ENCODE results near the gene RPS6KA1.

RPS6KA1 gene

DNA sequence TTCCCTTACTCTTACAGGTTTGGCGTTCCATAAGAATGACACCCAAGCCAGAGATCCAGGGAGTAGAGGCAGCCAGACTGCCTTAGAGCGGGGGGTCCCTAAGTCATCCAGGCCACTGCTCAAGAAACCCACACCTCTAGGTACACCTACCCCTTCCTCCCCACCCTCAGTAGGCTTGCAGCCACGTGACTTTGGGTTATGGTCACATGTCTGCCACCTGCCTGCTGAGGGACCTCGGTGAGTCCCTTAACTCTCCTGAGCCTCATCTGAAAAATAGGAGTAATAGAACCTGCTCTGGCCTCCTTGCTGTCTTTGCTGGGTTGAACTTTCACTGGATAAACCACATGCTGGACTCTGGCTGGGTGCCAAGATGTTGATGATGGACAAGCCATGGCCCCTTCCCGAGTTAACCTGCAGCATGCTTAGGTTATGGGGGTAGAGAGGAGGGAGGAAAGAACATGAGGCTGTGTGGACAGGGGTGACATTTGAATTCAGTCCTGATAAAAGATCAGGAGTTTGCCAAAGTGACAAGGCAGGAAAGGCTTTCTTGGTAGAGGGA is 4.5 kb downstream of the RPS6KA1 start:
- DNase-seq, result no peak

DNA sequence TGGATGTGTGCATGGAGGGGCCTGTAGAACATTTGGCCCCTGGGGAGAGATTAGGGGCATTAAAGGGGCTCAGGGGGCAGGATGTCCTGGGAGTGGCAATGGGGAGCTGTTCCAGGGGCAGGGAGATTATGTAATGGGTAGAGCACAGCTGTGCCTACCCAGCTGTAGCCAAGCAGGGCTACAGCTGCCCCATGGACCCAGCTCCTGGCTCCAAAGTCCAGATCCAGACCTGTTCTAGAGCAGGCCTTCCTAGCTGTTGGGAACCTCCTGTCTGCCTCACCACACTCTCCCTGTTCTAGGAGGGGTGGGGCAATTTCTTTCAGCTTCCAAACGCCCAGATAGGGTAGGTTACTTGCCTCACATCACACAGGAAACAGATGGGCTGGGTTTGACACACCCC is 5.6 kb downstream of the RPS6KA1 start:
- peak; percentile 71 for DNase-seq

DNA sequence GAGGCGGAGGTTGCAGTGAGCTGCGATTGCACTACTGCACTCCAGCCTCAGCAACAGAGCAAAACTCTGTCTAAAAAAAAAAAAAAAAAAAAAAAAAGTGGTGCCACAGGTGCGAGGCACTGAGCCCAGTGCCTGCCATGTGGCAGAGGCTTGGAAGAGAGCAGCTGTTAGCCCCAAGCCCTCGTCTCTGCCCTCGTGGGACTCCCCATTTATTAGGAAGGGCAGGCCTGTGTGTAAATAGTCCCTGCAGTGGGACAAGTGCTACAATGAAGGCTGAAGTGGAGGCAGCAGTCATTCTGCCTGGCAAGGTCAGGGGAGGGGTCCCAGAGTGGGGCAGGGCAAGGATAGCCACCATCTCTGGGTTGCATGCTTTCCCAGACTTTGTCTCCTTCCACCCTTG is 6.5 kb downstream of the RPS6KA1 start:
- no peak for DNase-seq

DNA sequence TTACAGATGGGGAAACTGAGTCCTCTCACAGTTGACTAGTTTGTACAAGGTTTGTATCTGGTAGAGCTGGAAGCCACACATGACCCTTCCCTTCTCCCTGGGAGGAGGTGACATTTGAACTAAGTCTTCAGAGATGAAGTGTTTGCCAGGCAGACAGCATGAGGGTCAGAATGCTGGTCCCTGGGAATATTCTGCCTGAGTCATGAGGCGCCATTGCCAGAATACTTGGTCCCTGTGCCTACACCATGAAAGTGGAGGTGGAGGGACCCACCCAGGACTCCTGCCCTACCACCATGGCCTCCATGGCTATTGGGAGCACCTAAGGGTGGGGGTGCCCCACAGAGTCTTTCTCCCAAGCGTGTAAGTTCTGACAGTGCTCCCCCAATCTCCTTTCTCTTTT is 7.0 kb downstream of the RPS6KA1 start:
- DNase-seq, result no peak

DNA sequence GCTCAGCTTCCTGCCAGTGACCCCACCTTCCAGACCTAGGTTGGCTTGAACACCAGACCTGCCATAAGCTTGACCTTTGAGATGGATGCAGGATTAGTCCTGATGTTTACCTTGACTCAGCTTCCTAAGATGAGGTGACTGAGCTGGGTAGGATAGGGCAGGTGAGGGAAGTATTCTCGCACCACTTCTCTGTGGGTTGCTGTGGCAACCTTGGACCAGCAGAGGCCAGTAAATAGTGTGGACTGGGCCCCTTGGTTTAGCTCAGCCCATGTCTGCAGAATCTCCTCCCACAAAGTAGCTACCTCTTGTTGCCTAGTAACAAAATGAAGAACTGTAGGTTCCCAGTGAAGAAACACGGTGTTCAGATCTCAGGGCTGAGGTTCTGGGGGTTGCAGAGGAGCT is 8.4 kb downstream of the RPS6KA1 start:
- DNase-seq, result peak; percentile 83

DNA sequence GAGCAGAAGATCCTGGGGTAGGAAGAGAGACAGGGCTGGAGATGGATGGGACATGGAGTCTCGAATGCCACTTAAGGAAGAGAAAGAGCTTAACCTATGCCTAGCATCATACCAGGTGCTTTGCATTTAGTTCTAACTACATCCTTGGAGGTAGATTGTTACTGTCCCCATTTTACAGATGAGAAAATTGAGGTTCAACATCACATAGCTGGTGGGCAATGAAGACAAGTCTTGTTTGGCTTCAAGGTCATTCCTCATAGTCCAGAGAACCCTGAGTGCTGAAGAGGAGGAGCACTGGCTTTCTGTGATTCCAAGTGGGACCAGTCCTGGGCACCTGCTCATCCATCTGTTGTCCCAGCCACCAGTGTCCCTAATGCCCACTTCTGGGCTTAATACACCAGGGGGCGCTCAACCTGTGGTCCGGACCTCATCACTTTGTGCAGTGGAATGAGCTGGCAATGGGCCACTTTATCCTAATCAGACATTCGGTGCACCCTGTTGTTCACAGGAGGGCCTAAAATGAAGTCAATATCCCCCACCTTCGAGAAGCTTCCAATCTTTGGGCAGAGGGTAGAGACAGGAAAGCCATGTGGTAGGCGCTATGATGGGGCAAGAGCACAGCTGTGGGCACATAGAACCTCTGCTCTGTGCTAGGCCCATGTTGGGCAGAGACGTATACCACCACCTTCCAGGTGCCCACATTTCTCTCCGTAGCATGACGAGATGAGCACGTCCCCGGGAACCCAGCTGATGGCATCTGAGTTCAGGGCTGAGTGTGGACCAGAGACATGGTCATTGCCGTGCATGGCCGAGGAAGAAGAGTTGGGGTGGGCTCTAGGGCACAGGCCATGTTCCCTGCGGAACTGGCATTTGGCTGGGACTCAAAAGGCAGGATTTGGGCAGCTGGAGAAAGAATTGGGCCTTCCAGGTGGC is 9.2 kb downstream of the RPS6KA1 start:
- DNase-seq, result peak; percentile 95

DNA sequence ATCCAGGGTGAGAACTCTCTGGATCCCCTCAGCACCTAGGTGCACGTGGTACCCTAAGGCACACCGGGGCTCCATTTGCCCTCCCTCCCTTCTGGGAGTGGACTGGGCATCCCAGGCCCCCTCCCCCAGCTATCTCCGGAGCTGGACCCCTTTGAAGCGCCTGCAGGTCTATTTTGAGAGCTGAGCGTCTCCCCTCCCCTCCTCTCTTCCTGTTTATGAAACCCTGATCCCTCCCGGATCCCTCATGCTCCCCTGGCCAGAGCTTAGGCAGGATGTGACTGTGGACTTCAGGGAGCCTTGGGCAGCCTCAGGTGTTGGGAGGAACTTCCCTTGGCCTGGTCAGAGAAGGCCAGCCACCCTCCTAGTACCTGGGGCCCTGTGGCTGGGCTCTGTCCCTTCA is 10.2 kb downstream of the RPS6KA1 start:
- no peak for DNase-seq

DNA sequence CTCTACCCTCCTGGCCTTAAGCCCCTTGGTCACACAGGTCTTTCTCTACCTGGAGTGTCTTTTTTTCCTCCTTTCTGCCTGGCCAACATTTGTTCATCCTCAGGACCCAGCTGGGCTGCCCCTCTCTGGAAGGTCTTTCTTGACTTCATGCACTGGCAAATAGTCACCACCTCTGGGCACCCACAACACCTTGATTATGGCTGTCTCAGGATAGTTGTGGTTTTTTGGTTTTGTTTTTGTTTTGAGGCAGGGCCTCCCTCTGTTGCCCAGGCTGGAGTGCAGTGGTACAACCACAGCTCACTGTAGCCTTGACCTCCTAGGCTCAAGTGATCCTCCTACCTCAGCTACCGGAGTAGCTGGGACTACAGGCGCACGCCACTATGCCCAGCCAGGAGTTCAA is 10.8 kb downstream of the RPS6KA1 start:
- DNase-seq, result no peak

DNA sequence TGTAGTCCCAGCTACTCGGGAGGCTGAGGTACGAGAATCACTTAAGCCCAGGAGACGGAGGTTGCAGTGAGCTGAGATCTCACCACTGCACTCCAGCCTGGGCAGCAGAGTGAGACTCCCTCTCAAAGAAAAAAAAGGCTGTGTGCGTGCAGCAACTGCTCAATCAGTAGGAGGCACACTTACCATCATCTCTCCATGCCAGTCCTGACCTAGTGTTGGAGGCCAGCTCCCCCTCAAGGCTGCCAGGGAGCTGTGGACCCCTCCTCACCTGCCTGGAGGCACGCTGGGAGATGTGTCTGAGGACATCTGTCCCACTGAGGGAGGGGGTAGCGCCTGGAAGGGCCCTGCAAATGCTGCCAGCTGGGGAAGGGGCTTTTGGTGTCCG is 11.9 kb downstream of the RPS6KA1 start:
- DNase-seq, result peak; percentile 26

DNA sequence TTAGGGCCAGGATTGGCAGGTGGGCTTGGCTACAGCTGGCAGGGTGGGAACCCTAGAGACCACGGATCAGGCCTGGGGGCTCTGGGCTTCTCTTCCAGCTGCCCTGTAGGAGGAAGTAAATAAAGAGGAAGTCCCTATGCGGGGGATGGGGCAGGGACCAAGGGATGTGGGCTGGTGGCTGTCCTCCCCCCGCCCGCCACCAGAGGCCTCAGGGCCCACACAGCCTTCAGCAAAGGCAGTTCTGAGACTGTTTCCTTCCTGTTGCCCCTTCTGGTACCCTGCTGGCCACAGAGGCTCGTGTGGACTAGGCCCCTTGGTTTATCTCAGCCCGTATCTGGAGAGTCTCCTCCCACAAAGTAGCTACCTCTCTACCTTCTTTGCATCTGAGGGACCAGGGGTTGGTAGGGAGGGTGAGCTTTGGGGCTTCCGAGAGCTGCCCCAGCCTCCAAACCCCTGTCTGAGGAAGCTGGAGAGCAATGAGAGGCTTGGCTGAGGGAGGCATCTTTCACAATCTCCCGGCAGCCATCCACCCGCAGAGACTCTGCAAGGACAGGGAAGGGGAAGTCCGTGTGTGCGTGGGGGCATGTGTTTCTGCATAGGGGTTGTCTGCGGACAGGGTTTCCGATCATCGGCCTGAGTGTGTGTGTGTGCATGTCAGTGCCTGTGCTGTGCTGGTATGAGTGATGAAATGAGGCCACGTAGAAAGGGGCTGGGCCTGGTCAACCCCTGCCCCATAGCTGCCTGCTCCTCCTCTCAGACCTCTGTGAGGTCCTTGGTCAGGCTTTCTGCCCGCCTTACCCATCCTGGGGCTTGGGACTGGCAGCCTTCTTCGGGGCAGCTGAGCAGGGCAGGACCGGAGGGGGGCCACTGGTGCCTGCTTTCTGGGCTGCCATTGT is 12.5 kb downstream of the RPS6KA1 start:
- DNase-seq, result peak; percentile 96

DNA sequence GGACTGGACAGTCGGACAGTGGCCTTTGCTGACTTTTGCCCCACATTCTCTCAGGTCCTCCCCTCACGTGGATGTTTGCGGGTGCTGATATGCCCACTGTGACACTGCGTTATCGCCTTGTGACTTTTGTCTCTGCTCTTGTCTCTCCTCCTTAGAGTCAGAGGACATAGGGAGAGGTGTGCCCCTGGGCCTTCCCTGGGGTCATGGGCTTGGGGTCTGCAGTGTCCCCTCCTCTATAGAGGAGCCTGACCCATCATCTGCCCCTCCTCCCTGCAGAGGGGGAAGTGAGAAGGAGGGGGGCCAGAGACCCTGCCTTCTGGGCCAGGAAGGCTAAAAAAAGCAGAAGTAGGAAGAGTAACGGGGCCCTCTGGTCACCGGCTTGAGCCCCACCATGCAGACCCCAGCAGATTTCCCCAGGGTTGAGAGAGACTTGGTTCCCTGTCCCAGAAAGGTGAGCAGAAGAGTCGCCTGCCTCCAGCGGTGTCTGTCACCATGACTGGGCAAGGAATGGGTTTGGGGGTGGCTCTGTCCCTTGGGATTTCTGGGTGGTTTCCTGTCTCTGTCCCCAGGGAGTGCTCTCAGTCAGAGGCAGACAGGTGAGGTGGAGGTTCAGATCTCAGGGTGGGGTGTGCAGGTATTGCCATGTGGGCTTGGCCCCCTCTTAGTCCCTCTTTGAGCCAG is 13.3 kb downstream of the RPS6KA1 start:
- DNase-seq, result peak; percentile 64

DNA sequence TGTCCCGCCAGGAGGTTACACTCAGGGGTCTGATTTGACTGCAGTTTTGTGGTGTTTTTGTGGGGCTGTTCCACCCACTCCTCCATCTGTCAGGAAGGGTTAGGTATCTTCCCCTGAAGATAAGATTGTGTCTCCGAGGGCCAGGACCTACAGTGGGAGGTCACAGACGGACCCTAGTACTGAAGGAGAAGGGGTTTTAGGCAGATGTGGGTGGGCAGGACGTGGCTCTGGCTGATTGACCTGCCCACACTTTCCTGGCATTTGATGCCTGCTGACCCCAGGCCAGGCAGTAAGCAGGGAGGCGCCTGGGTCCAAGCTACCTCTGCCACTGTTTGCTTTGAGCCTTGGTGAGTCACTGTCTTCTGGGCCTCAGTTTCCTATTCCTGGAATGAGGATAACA is 13.9 kb downstream of the RPS6KA1 start:
- no peak for DNase-seq

DNA sequence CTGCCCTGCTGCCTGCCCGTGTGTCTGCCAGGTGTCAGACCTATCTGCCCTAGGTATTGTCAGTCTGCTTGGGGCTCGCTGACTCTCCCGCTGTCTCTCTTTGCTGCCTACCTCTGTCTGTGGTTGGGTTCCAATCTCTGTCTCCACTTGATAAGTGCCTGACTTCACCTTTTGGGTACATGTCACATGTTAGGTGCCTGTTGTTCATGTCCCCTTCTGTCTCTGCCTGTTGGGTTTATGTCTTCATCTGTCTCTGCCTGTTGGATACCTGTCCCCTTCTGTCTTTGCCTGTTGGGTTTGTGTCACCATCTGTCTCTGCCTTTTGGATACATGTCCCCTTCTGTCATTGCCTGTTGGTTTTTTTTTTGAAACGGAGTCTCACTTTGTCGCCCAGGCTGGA is 14.6 kb downstream of the RPS6KA1 start:
- peak; percentile 58 for DNase-seq

DNA sequence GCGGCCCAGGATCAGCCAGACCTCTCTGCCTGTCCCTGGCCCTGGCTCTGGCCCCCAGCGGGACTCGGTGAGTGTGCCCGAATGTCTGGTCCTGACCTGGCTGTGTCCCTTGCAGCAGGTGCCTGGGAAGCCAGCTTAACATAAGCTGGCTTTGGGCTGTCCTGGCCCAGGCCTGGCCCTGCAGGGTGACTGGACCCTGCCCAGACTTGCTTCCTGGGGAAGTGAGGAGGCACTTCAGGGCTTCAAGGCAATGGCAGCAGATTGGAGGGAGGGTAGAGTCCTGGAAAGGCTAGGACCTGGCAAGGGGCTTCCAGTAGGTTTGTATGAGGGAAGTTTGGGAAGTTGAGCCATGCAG is 16.4 kb downstream of the RPS6KA1 start:
- DNase-seq, result no peak

DNA sequence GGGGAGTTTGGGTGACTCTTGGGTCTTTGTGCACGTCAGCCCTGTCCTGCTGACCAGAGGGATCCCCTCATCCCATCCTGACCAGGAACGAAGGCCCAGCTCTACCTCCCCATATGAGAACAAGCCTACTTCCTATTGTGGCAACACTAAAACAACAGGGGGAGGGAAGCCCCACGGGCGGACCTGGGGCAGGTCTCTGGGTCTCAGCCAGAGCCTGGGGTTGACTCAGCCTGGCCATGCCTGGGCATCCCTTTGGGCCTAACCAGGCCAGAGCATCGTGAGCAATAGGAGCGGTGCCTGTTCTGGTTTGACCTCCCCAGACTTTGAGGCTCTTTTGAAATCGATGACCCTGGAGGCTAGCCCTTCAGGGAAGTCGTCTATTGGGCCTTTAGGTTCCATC is 16.8 kb downstream of the RPS6KA1 start:
- peak; percentile 25 for DNase-seq

DNA sequence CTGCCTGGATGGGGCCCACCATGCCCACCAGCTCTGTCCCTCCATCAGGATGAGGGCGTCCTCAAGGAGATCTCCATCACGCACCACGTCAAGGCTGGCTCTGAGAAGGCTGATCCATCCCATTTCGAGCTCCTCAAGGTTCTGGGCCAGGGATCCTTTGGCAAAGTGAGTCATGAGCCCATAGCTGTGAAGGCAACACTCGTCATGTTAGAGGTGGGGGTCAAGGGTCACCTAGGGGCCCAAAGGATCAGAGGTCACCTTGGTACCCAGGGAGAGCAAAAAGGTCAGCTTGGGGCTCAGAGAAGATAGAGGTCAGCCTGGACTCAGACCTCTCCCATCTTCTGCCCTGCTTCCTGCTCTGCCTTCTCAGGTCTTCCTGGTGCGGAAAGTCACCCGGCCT is 17.3 kb downstream of the RPS6KA1 start:
- DNase-seq, result no peak

DNA sequence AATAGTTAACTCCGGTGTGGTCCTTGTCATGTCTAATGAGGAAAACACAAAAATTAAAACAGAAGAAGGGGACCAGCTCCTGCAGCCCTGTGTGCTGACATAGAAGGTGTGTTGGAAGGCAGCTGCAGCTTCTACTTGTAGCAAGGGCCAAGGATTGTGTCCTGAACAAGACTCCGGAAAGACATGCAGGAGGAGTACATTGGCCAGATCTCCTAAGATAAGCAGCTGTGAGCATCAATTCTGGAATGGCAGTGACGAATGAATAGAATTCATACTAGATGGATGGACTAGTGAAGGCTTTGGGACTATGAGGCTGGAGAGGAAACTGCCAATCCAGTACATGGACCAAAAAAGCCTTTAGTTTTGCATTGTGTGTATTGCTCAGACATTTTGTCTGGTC is 19.3 kb downstream of the RPS6KA1 start:
- no peak for DNase-seq

DNA sequence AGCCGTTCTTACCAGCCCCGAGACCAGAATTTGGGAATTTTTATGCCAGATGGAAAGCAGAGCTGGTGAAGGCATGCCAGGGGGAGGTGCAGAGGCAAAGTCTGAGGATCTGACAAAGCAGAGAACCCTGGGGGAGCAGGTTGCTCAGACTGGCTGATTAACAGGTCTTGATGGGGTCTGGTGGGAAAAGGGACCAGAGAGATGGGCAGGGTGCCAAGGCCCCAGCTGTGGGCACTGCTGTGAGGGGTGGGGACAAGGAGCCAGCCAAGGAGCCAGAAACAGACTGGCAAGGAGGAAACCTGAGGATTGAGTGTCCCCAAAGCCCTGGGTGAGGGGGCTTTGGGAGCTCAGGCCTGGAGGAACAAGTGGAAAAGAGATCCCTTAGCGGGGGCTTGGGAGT is 21.4 kb downstream of the RPS6KA1 start:
- DNase-seq, result no peak

DNA sequence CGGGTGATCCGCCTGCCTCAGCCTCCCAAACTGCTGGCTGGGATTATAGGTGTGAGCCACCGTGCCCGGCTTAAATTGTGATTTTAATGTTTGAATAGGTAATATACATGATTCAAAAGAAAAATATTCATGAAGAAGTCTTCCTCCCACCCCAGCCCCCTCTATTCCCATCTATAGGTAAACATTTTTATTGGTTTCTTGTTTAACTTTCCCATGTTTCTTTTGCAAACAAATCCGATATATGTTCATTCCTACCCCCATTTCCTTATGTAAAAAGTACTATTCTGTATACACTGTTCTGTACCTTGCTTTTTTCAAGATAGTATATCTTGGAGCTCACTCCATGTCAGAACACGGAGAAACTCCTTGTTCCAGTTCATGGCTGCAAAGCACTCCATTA is 23.2 kb downstream of the RPS6KA1 start:
- DNase-seq, result no peak

DNA sequence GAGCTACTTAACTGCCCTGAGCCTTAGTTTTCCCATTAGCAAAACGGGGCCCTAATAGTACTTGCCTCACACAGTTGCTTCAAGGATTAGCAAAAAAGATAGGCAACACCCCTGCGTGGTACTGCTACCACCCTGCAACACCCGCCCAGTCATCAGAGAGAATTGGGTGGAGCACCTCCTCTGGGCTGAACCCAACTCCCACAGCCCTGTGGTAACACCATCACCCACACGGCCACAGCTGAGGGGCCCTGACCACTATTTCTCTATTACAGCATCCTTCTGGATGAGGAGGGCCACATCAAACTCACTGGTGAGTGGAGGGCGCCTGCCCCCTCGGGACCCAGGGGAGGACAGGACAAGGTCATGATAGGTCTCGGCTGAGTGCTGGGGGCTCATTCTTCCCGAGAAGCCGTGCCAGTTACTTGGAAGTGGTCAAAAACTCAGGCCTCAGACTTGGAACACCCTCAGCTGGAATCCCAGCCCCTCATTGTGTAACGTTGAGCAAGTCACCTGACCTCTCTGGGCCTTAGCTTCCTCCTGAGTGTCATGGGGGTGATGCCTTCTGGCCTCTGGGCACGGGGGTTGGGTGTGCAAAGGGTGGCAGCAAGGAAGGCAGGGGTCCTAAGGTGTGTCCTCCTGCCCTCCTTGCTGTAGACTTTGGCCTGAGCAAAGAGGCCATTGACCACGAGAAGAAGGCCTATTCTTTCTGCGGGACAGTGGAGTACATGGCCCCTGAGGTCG is 24.6 kb downstream of the RPS6KA1 start:
- peak; percentile 89 for DNase-seq

DNA sequence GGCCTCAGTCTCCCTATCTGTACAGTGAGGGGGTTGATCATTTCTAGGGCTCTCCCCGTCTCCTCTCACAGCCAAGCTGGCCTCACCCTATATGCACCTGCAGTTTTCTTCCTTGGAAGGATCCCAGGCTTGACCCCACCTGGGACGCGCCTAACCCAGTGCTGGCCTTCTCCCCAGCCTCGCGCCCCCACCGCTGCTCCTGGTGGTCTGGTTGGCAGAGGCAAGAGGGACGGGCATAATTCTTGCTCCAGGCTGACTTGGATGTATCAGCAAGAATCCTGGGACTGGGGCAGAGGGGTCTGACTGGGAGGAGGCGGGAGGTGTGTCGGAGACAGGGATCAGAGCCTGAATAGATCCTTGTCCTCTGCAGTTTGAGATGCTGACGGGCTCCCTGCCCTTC is 25.2 kb downstream of the RPS6KA1 start:
- DNase-seq, result no peak

DNA sequence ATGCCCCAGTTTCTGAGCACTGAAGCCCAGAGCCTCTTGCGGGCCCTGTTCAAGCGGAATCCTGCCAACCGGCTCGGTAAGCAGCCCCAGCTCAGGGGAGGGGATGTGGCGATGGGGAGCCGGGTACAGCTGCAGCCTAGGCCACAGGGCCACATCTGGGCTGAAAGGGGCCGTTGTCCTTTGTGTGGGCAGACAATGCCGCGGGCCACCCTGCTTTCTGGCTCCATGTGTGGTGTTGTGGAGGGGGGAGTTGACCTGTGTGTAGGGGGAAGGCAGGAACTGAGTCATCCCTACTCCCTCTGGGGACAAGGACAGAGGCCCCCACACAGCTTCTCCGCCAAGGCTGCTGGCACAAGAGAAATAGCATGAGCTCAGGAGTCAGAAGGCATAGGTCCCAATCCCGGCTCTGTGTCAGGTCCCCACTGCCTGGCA is 26.0 kb downstream of the RPS6KA1 start:
- DNase-seq, result no peak

Data from hematopoietic multipotent progenitor cell treated with erythropoietin and hydrocortisone succinate and interleukin-3 and kit ligand, for 6 days (in vitro differentiated cells).